AG09309 (cell line): ENCODE measurements around the gene C16orf86.
"Not testable (repeated sequence)": the region's sequence is repeated elsewhere in the genome, so short reads cannot be mapped to it uniquely, and the experiment has no call there.

Source experiments
- DNase-seq: peaks from one replicate; pipeline ENCODE4 v3.0.0-alpha.2; 2010; ENCODE audit warnings: low read depth
- H3K4me3 ChIP-seq: 2 replicates; pipeline ENCODE4 v1.5.1; 2011; ENCODE audit warnings: mild to moderate bottlenecking, low read depth, low read length, moderate library complexity; ENCODE audit not compliant: control insufficient read depth
- CTCF ChIP-seq: IDR thresholded peaks from 2 replicates; pipeline ENCODE4 v1.5.1; 2011; ENCODE audit warnings: mild to moderate bottlenecking, low read depth, low read length, inconsistent platforms; ENCODE audit not compliant: insufficient read depth, control insufficient read depth; ENCODE audit errors: missing control alignments

Gene C16orf86

GRCh38 chr16:67676939-67677338 is 10.3 kb downstream of the C16orf86 start:
- TF ChIP-seq CTCF, result no peak
- H3K4me3 ChIP-seq, result no peak overlapping the region
- no peak for DNase-seq

- no peak for DNase-seq
- no peak overlapping the region for H3K4me3 ChIP-seq
- TF ChIP-seq CTCF, result no peak
Measured at GRCh38 chr16:67677712-67678111, 11.1 kb downstream of the C16orf86 start.

GRCh38 chr16:67678354-67679023 is 11.9 kb downstream of the C16orf86 start:
- no peak overlapping the region for H3K4me3 ChIP-seq
- no peak for DNase-seq
- no peak for TF ChIP-seq CTCF

GRCh38 chr16:67679935-67680897 is 13.6 kb downstream of the C16orf86 start:
- TF ChIP-seq CTCF, result no peak
- no peak for DNase-seq
- no peak overlapping the region for H3K4me3 ChIP-seq

- no peak for TF ChIP-seq CTCF
- no peak for DNase-seq
- H3K4me3 ChIP-seq, result no peak overlapping the region
Measured at GRCh38 chr16:67683767-67684166, 17.2 kb downstream of the C16orf86 start.

GRCh38 chr16:67685388-67686112 is 18.9 kb downstream of the C16orf86 start:
- TF ChIP-seq CTCF, result no peak

GRCh38 chr16:67693517-67694285 is 27.1 kb downstream of the C16orf86 start:
- not testable (repeated sequence) for H3K4me3 ChIP-seq, DNase-seq

More at GRCh38 chr16:67685388-67686112, 18.9 kb downstream of the C16orf86 start:
- no peak for DNase-seq
- H3K4me3 ChIP-seq, result no peak overlapping the region
